Hippocampal formation (tissue), 2 donors: Measurements from ENCODE around the gene NCK1.

Experiments
- DNase-seq, 2 donors: peaks; one replicate each; lab custom pipeline; 2025; lab: John Stamatoyannopoulos, UW

Gene NCK1

DNA sequence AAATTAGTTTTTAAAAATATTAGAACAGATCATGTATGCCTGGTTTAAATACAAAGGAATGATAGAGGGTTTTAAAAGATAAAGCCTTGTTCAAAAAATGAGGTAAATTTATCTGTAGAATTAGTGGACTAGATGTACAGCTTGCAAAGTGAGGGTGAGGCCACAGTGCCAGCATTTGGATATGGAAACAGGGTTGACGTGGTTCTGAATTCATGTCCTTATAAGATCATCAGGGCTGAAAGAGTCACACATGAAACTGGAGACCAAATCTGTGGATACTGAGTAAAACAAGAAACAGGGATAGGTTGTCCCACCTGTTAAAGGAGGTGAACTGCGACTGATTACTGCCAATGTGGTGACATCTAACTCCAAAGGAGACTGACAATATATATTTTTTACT is 46.3 kb downstream of the NCK1 start:
- DNase-seq = no peak

DNA sequence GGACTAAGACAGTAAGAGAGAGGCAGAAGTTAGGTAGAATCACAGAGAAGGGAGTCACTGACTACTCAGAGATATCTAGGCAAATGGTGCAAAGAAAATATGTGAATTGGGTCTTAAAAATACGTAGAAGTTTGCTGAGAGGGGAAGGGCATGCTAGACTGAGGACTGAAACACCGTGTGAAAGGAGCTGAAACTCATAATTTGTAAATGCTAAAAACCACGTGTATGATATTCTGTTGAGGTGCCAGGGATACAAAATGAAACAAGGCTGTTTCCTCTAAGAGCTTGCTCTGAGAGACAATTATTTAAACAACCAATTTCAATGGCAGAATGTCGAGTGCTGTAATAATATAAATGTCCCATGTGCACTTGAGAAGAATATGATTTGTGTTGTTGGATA is 47.2 kb downstream of the NCK1 start:
- DNase-seq = no peak

DNA sequence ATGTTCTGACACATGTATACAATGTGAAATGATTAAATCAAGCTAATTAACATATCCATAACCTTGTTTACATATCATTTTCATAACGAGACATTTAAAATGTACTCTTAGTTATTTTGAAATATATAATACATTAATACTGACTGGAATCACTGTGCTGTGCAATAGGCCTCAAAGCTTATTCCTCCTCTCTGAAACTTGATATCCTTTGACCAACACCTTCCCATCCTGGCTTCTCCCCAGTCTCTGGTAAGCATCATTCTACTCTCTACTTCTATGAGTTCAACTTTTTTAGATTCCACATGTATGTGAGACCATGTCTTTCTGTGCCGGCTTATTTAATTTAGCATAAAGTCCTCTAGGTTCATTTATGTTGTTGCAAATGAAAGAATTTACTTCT is 48.7 kb downstream of the NCK1 start:
- no peak for DNase-seq

DNA sequence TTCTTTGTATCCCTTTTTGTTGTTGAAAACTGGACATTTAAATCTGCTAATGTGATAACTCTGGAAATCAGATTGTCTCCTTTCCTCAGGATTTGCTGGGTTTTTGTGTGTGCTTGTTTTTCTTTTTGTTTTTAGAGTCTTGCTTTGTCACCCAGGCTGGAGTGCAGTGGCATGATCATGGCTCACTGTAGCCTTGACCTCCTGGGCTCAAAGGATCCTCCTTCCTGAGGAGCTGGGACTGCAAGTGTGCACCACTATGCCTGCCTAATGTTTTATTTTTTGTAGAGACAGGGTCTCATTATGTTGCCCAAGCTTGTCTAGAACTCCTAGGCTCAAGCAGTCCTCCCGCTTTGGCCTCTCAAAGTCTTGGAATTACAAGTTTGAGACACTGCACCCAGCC is 51.2 kb downstream of the NCK1 start:
- DNase-seq = no peak

DNA sequence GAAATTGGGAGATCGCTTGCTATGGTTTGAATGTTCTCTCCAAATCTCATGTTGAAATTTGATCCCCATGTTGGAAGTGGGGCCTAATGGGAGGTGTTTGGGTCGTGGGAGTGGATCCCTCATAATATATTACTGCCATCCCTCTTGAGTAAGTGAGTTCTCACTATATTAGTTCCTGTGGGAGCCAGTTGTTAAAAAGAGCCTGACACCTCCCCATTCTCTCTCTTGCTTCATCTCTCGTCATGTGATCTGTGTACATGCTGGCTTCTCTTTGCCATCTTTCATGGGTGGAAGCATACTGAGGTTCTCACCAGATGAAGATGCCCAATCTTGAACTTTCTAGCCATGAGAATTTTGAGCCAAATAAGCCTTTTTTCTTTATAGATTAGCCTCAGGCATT is 52.7 kb downstream of the NCK1 start:
- no peak for DNase-seq

DNA sequence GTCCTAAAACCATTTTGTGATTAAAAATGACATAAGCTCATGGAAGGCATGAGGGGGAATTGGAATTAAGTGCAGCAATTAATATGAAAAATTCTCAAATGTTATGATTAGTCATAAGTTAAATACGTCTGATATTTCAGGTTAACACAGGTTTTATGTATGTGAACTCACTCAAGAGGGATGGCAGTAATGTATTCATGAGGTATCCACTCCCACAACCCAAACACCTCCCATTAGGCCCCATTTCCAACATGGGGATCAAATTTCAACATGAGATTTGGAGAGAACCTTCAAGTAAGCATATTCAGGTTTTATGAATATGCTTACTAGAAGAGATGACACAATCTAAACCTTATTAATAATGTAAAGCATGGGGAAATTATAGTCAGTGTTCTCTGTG is 54.2 kb downstream of the NCK1 start:
- no peak for DNase-seq

DNA sequence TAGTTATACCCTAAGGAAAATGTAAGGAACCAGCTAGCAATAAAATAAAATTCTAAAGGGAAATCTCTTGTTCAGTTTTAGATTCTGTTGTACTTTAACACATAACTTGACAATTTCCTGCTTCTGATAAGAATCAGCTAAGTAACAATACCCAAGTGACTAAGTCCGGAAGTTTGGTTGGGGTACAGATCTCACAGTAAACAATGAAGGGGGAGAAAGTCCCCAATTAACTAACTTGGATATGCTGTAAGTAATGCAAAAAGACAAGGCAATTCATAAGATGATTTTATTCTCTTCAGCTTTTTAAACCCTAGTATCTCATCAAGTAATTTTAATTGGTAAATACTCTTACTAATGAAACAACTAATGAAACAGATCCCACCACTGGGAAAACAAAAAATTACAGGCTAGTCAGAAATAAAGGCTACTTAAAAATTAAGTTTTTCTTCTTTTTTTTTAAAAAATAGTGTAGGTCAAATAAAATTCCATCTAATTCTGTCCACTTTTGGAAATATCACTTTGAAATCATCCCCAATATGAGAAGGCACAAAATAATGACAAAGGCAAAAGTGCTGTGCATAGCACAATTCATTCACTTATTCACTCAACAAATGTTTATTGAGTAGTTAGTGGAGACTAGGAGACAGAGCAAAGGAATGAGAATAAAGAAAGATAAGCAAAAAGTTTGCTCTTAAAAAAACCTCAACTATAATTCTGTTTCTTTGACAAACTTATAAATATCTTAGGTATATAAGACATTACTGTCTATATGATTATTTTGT is 58.0 kb downstream of the NCK1 start:
- no peak for DNase-seq

DNA sequence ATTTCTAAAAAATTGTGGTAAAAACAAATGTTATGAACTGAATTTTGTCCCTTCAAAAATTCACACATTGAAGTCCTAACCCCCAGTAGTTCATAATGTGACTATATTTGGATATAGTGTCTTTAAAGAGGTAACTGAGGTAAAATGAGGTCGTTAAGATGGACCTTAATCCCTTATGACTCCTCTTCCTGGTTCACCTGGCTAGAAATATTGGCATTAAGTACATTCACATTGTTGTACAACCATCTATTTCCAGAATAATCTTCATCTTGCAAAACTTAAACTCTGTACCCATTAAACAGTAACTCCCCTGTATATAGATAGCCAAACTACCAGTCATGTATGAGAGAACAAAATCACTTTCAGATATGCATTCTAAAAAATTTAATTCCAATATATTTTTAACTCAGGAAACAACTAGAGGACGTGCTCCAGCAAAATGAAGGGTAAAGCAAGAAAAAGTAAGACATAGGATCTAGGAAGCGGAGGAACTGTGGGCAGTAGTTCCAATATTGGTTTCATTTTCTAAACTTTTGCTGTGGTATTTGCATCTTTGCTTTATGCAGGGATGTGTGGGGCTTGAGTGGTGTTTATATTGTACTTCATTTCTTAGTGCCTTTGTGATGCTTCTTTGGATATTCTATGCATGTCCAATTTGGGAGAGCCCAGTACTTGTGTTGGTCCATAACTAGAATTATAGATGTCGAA is 59.0 kb downstream of the NCK1 start:
- no peak for DNase-seq

DNA sequence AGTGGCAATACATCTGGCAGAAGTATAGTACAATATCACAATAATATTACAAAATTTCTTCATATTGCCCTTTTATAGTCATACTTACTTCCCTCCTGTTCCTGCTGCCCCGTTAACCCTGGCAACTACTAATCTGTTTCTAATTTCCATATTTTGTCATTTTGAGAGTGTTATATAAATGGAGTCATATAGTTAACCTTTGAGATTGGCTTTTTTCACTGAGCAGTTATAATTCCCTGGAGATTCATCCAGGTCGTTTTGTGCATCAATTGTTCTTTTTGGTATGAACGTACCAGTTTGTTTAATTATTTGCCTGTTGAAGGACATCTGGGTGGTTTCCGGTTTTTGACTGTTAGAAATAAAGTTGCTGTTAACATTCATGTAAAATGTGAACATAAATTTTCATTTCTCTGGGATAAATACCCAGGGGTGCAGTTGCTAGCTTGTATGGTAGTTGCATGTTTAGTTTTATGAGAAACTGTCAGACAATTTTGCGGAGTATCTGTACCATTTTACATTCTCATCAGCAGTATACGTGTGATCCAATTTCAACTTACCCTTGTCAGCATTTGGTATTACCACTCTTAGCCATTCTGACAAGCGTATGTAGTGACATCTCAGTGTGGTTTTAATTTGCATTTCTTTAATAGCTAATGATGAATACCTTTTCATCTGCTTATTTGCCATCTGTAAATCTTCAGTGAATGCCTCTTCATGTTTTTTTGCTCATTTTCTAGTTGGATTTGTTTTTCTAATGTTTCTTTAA is 63.6 kb downstream of the NCK1 start:
- no peak for DNase-seq

DNA sequence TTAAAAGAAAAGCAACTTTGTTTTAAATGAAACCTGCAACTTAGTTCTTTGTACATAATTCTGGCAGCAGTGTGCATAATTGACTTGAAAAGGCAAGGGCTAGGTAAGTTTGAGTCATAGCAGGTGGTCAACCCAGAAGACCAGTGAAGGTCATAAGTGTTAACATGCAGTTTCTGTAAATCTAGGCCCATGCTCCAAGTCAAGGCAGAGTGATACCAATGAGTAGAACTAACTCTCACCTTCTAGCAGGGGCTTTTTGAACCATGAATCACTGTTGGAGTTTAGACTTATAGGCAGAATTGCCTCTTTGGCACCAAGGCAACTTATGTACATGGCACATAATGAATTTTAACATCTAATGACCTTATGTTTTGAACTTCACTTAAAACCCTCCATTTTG is 66.2 kb downstream of the NCK1 start:
- no peak for DNase-seq

DNA sequence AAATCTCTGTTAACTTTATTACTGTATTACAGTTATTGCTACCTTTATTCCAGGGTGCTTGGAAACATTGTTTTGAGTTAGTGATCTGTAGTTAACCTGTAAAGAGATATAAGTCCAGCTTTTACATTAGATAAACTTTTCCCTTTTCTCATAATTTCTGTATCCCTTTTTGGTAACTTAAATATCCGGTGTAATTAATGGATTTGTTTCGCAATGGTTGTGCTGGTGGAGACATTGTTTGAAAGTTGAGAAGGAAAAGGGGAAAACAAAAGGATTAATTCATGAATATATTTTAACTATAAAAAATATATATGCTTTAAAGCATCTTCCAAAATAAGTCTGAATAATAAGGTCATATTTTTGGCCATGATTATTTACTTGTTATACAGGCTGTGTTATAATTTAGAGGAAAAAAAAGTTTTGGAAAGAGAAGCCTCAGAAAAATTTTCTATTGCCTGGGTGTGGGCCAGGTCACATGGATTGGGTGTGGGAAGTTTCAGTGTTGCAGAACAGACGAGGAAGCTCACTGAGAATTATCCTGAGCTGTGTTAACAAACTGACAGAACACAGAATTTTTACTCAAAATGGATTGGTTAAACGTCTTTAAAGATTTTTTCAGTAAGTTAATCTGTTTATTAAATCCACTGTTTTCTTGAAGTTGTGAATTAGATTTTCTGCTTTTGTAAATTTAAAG is 68.1 kb downstream of the NCK1 start:
- peak in 1 of 2 donors; percentile 12 for DNase-seq

DNA sequence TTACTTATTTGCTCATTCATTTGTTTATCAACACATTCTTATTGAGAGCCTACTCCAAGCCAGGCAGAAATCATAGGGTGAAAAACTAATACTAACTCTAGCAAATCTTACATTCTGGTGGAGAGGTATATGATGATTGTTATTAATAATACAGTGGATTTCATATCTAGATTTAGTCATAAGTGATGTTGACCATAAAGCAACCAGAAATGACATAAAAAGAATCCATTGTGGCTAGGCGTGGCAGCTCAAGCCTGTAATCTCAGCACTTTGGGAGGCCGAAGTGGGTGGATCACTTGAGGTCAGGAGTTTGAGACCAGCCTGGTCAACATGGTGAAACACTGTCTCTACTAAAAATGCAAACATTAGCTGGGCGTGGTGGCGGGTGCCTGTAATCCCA is 69.6 kb downstream of the NCK1 start:
- no peak for DNase-seq

DNA sequence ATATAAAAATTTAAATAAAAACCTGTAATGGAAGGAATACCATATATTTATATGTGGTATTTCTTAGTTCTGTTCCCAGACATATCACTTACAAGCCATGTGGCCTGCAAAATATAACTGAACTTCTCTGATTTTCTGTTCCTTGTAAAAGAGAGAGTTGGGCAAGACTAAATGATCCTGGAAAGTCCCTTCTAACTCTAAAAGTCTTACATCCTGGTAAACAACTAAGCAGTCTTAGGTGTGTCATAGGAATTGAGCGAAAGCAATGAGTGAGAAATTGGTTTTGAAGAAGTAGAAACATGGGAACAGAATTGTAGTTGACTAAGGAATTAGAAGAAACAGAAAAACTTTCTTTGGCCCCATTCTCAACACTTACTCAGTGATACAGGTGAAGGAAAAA is 70.5 kb downstream of the NCK1 start:
- no peak for DNase-seq

DNA sequence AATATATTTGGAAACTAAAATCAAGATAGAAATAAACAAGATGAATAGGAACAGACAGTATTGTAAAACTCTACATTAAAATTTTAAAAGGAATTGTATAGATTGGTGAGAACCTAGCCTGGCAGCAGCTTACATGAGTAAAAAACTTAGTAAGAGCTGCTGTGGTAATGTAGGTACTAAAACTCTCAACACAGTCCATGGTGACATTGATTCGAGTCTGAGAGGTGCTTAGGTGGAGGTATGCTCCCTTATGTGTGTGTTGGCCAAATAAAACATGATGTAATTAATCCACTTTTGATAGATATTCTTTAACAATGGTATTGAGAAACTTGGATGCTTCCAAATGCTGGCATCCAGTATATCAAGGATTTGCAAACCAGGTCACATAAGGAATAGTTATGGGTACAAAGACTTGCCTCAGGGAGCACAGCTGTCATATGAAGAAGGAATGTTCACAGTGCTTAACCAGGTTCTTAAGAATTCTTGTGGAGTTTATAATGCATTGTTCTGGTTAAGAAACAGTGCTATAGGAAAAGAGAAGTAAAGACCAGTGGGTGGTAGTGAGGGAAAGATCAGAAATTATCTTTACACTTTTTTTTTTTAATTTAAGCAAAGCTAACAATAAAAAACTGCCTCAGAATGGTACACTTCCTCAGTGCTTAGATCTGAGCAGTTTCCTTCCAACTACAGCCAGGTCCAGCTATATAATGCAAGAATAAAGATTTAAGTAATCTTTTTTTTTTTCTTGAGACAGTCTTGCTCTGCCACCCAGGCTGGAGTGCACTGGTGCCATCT is 71.2 kb downstream of the NCK1 start:
- no peak for DNase-seq

DNA sequence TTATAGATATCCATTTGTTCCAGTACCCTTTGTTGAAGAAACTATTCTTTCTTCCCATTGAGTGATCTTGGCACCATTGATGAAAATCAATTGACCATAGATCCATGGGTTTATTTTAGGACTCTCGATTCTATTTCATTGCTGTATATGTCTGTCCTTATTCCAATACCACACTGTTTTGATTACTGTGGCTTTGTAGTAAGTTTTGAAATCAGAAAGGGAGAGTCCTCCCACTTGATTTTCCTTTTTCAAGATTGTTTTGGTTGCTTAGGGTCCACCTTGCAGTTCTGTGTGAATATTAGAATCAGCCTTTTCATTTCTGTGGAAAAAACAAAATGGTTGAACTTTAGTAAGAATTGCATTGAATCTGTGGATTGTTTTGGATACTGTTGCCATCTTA is 75.2 kb downstream of the NCK1 start:
- no peak for DNase-seq

DNA sequence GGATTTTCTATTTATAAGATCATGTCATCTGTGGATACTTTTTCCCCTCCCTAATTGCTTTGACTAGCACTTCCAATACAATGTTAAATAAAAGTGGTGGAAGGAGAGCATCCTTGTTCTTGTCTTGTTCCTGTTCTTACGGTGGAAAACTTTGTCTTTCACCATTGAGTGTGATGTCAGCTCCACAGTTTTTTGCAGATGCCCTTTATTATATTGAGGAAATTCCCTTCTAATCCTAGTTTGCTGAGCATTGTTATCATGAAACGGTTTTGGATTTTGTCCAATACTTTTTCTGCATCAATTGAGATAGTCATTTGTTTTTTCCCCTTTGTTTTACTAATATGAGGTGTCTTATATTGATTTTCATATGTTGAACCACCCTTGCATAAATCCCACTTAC is 75.8 kb downstream of the NCK1 start:
- no peak for DNase-seq

DNA sequence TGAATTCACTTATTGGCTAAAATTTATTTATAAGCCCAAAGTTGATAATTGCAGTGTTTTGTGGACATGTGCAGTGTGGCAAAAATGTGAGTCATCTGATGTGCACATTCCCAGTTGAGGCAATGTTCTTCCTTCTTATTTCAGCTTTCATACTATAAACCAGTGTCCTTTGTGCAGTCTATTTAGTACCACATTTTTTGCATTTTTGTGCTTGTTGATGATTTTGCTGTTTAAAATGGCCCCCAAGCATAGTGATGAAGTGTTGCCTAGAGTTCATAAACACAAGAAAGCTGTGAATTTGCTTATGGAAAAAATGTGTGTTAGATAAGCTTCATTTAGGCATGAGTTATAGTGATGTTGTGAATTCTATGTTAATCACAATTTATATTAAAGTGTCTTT is 76.3 kb downstream of the NCK1 start:
- no peak for DNase-seq

DNA sequence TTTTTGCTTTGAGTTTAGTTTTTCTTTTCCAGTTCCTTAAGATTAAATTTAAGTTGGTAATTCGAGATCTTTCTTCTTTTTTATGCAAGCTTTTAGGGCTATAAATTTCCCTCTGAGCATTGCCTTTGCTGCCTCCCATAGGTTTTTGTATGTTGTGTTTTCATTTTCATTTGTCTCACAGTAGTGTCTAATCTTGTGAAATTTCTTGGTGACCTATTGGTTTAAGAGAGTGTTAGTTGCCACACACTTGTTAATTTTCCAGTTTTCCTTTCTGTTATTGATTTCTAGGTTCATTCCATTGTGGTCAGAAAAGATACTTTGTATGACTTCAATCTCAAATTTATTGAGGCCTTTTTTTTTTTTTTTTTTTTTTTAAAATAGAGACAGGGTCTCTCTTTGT is 77.5 kb downstream of the NCK1 start:
- DNase-seq = no peak

DNA sequence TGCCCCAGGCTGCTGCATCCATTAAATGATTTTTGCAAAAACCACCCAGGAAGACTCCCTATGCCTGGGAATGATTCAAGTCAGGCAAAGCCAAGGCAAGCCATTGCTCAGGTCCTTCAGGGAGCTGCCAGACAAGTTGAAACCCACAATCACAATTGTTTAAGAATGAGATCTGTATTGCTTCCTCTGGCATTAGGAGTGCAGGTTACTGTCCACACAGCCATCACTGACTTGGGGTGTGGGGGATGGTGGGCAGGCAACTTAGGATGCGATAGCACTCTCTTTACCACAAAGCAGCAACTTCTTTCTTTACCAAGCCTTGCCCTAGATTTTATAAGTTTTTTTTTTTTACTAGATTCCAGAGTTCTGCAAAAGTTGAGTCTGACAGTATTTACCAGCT is 80.8 kb downstream of the NCK1 start:
- DNase-seq = no peak

DNA sequence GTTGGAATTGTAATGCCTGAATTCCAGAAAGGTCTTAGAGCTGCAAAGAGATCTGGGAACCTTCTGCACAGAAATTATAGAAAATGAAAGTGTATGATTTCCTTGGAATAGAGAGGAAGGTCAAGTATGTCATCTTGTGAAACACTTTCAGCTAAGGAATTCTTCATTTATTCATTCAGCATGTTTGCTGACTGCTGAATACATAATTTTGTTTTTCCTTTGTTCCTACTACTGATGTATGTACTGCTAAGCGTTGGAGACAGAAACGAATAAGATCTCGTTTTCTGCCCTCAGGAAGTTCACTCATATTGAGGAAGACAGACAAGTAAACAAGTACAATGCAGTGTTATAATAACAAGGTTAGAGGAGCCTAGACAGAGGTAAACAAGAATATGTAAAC is 81.4 kb downstream of the NCK1 start:
- DNase-seq = no peak

DNA sequence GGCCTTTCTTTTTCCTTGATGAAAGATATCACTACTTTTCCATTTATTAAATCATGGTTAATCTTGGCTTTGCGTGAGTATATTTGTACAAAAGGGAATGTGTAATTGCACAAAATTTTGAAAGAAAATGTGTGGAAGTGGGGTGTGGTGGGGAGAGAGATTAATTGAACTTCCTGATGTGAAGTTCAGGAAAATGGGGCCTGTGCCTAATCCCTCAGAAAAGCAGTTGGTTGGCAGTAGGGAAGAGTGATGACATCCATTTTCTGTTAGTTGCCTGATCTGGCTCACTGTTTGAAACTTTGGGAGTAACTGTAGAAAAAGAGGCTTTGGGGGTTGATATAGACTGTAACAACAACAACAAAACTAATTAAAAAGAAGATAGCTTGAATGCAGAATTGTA is 85.0 kb downstream of the NCK1 start:
- DNase-seq = no peak

DNA sequence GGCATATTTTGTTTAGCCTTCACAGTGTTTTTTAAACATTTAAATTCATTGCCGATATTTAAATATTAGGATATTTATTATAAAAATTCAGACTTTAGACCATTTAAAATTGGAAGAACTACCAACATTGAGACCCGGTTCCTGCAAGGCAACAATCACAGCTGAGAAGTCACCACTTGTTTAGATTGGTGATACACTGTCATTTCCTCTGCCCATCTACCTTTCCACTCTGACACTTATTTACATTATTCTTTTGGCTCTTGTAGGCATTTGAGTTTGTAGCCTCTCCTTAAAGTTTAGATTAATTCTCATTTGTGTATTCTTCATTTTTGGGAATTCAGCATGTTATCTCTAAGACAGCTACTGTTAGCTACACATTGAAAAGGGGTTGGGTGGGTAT is 85.5 kb downstream of the NCK1 start:
- DNase-seq = no peak
